A549 (cell line): ENCODE data around the gene SRPRA.

ENCODE experiments used
- CEBPB ChIP-seq, 2 experiments: fragments of >200 bp in 1 of 2; sonication (Bioruptor Twin) in 1 of 2; formaldehyde crosslinking in 1 of 2; IDR thresholded peaks; 2 replicates each; pipeline ENCODE4 v1.6.1; 2012 to 2016
- CHD2 ChIP-seq: fragments of 150-350 bp; IDR thresholded peaks from 2 replicates; pipeline ENCODE4 v1.6.1; 2014; ENCODE audit warnings: low read length; ENCODE audit not compliant: partially characterized antibody
- EP300 ChIP-seq, 2 experiments: fragments of >200 bp; sonication (Bioruptor Twin); formaldehyde crosslinking; IDR thresholded peaks; 2 replicates in 1 of 2; 3 replicates in 1 of 2; pipeline ENCODE4 v1.6.1; 2016 to 2017
- JUN ChIP-seq, 2 experiments: fragments of >200 bp; sonication (Bioruptor Twin); formaldehyde crosslinking; IDR thresholded peaks; 2 replicates in 1 of 2; 3 replicates in 1 of 2; pipeline ENCODE4 v1.6.1; 2016 to 2017
- POLR2A ChIP-seq: IDR thresholded peaks from 2 replicates; pipeline ENCODE4 v1.6.1; 2012; ENCODE audit warnings: mild to moderate bottlenecking, low read length
- RAD21 ChIP-seq, 2 experiments: fragments of >200 bp in 1 of 2; sonication (Bioruptor Twin) in 1 of 2; formaldehyde crosslinking in 1 of 2; IDR thresholded peaks in 1 of 2; conservative IDR thresholded peaks in 1 of 2; 2 replicates in 1 of 2; 3 replicates in 1 of 2; pipeline ENCODE4 v1.6.1; 2012 to 2018; ENCODE audit warnings: inconsistent platforms in 1 of 2
- RCOR1 ChIP-seq: fragments of 150-350 bp; IDR thresholded peaks from 2 replicates; pipeline ENCODE4 v1.6.1; 2014; ENCODE audit warnings: antibody characterized with exemption, low read length, low read depth
- RFX5 ChIP-seq: fragments of 450-650 bp; IDR thresholded peaks from 2 replicates; pipeline ENCODE4 v1.7.1; 2014; ENCODE audit warnings: antibody characterized with exemption, mild to moderate bottlenecking, moderate library complexity
- SMC3 ChIP-seq: fragments of >200 bp; sonication (Bioruptor Twin); formaldehyde crosslinking; IDR thresholded peaks from 3 replicates; pipeline ENCODE4 v1.6.1; 2018; ENCODE audit warnings: inconsistent platforms
- TF ChIP-seq, protein P1 (sequence below): fragments of >200 bp; sonication (Bioruptor Twin); formaldehyde crosslinking; IDR thresholded peaks from 3 replicates; pipeline ENCODE4 v1.5.1; 2016
- TF ChIP-seq, protein P2 (sequence below): fragments of 150-350 bp; IDR thresholded peaks from 2 replicates; pipeline ENCODE4 v1.6.1; 2014; ENCODE audit warnings: low read depth, mild to moderate bottlenecking, low read length
- TF ChIP-seq, protein P3 (sequence below): fragments of 200-600 bp; sonication (generic); IDR thresholded peaks from 2 replicates; pipeline ENCODE4 v1.6.1; 2016; ENCODE audit warnings: antibody characterized with exemption, mild to moderate bottlenecking, moderate library complexity
- TF ChIP-seq, protein P4 (sequence below): fragments of >200 bp; sonication (Bioruptor Twin); formaldehyde crosslinking; IDR thresholded peaks from 3 replicates; pipeline ENCODE4 v1.6.1; 2016

DNA sequence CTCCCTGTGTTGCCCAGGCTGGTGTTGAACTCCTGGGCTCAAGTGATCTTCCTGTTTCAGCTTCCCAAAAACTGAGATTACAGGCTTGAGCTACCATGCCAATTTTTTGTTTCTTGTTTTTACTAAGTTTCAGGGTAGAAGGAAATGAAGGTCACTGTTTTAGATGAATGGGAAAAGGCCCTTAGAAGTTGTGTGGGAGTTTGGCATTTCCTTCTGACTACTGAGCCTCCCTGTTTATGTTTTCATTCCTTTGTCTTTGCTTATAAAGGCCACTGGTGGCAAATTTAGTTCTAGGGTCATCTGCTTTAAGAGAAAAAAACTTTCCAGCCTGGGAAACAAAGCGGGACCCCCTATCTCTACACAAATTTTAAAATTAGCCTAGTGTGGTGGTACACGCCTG, 22.1 kb downstream of the SRPRA start:
- TF ChIP-seq, protein P1, sequence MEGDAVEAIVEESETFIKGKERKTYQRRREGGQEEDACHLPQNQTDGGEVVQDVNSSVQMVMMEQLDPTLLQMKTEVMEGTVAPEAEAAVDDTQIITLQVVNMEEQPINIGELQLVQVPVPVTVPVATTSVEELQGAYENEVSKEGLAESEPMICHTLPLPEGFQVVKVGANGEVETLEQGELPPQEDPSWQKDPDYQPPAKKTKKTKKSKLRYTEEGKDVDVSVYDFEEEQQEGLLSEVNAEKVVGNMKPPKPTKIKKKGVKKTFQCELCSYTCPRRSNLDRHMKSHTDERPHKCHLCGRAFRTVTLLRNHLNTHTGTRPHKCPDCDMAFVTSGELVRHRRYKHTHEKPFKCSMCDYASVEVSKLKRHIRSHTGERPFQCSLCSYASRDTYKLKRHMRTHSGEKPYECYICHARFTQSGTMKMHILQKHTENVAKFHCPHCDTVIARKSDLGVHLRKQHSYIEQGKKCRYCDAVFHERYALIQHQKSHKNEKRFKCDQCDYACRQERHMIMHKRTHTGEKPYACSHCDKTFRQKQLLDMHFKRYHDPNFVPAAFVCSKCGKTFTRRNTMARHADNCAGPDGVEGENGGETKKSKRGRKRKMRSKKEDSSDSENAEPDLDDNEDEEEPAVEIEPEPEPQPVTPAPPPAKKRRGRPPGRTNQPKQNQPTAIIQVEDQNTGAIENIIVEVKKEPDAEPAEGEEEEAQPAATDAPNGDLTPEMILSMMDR: no peak
- TF ChIP-seq, protein P2, sequence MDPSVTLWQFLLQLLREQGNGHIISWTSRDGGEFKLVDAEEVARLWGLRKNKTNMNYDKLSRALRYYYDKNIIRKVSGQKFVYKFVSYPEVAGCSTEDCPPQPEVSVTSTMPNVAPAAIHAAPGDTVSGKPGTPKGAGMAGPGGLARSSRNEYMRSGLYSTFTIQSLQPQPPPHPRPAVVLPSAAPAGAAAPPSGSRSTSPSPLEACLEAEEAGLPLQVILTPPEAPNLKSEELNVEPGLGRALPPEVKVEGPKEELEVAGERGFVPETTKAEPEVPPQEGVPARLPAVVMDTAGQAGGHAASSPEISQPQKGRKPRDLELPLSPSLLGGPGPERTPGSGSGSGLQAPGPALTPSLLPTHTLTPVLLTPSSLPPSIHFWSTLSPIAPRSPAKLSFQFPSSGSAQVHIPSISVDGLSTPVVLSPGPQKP: no peak
- TF ChIP-seq, protein P3, sequence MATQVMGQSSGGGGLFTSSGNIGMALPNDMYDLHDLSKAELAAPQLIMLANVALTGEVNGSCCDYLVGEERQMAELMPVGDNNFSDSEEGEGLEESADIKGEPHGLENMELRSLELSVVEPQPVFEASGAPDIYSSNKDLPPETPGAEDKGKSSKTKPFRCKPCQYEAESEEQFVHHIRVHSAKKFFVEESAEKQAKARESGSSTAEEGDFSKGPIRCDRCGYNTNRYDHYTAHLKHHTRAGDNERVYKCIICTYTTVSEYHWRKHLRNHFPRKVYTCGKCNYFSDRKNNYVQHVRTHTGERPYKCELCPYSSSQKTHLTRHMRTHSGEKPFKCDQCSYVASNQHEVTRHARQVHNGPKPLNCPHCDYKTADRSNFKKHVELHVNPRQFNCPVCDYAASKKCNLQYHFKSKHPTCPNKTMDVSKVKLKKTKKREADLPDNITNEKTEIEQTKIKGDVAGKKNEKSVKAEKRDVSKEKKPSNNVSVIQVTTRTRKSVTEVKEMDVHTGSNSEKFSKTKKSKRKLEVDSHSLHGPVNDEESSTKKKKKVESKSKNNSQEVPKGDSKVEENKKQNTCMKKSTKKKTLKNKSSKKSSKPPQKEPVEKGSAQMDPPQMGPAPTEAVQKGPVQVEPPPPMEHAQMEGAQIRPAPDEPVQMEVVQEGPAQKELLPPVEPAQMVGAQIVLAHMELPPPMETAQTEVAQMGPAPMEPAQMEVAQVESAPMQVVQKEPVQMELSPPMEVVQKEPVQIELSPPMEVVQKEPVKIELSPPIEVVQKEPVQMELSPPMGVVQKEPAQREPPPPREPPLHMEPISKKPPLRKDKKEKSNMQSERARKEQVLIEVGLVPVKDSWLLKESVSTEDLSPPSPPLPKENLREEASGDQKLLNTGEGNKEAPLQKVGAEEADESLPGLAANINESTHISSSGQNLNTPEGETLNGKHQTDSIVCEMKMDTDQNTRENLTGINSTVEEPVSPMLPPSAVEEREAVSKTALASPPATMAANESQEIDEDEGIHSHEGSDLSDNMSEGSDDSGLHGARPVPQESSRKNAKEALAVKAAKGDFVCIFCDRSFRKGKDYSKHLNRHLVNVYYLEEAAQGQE: no peak
- TF ChIP-seq RAD21 (conservative IDR thresholded peaks at IDR 0.05 in 1 of 2, IDR thresholded peaks at IDR 0.05 in 1 of 2): no peak
- no peak for TF ChIP-seq CHD2
- TF ChIP-seq RFX5: no peak
- TF ChIP-seq POLR2A: no peak
- no peak for TF ChIP-seq JUN (IDR thresholded peaks at IDR 0.05)
- TF ChIP-seq RCOR1: no peak
- TF ChIP-seq, protein P4, sequence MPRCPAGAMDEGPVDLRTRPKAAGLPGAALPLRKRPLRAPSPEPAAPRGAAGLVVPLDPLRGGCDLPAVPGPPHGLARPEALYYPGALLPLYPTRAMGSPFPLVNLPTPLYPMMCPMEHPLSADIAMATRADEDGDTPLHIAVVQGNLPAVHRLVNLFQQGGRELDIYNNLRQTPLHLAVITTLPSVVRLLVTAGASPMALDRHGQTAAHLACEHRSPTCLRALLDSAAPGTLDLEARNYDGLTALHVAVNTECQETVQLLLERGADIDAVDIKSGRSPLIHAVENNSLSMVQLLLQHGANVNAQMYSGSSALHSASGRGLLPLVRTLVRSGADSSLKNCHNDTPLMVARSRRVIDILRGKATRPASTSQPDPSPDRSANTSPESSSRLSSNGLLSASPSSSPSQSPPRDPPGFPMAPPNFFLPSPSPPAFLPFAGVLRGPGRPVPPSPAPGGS: no peak
- TF ChIP-seq CEBPB (IDR thresholded peaks at IDR 0.05): no peak
- TF ChIP-seq SMC3: no peak
- TF ChIP-seq EP300 (IDR thresholded peaks at IDR 0.05): no peak
